ENCODE measurements around the gene KLK1. TPM values are rescaled to one million over a fixed set of nuclear protein-coding genes. Genes with fewer than 3 reads are reported as not detected.

Gene KLK1
- total RNA-seq (2022; extraction: Qiagen RNA extraction; ENCODE audit: low read depth) = 0.16 to 0.46 TPM (median 0.17 TPM) in 3 of 5 replicates, not detected in the others

GRCh38 chr19:50823389-50824042 is at the start of gene KLK1:
KLK1 (minus strand) TSS chr19:50823787; CDS start chr19:50823748, 39 bp downstream.

GRCh38 chr19:50873056-50873455 is 49.5 kb upstream of the KLK1 start, which contains the start of gene KLK2:
KLK2 (plus strand) TSS chr19:50873439; CDS start chr19:50873474, 35 bp downstream.

GRCh38 chr19:50854636-50855410 is 31.2 kb upstream of the KLK1 start, which contains the start of gene KLK3:
KLK3 (plus strand) TSS chr19:50854915; CDS start chr19:50854956, 41 bp downstream.

GRCh38 chr19:50833117-50833801 is 9.7 kb upstream of the KLK1 start, which contains the start of gene KLK15:
KLK15 (minus strand) TSS chr19:50833574; CDS start chr19:50831492, 2,082 bp downstream.

GRCh38 chr19:50790396-50790795 is 33.2 kb downstream of the KLK1 start, which contains the start of gene ACP4:
ACP4 (plus strand) TSS chr19:50790415; CDS start chr19:50790415, 0 bp downstream.

GRCh38 chr19:50770164-50770563 is 53.4 kb downstream of the KLK1 start, which contains the start of gene GPR32:
GPR32 (plus strand) TSS chr19:50770464; CDS start chr19:50770601, 137 bp downstream.

Other genes starting within 250 kb of the KLK1 start
- 0.29 to 0.74 TPM (median 0.53 TPM) in 5 replicates for gene SYT3, start 183.9 kb downstream of the KLK1 start, total RNA-seq (2022; extraction: Qiagen RNA extraction; ENCODE audit: low read depth)
- 4.3 to 11.4 TPM (median 10.5 TPM) in 5 replicates for gene C19orf81, start 174.3 kb downstream of the KLK1 start, total RNA-seq (2022; extraction: Qiagen RNA extraction; ENCODE audit: low read depth)
- gene SHANK1, start 104.0 kb downstream of the KLK1 start, total RNA-seq (2022; extraction: Qiagen RNA extraction; ENCODE audit: low read depth) = 0.16 to 0.46 TPM (median 0.33 TPM) in 4 of 5 replicates, not detected in the other
- gene CLEC11A, start 100.4 kb downstream of the KLK1 start, total RNA-seq (2022; extraction: Qiagen RNA extraction; ENCODE audit: low read depth) = 6.0 to 10.5 TPM (median 9.2 TPM) in 5 replicates
- gene GPR32, start 53.3 kb downstream of the KLK1 start, total RNA-seq (2022; extraction: Qiagen RNA extraction; ENCODE audit: low read depth) = not detected in 5 replicates
- not detected in 5 replicates for gene ACP4, start 33.4 kb downstream of the KLK1 start, total RNA-seq (2022; extraction: Qiagen RNA extraction; ENCODE audit: low read depth)
- gene KLK15, start 9.8 kb upstream of the KLK1 start, total RNA-seq (2022; extraction: Qiagen RNA extraction; ENCODE audit: low read depth) = not detected in 5 replicates
- 0.17 TPM in 1 of 5 replicates, not detected in the others for gene KLK3, start 31.1 kb upstream of the KLK1 start, total RNA-seq (2022; extraction: Qiagen RNA extraction; ENCODE audit: low read depth)
- gene KLK2, start 49.7 kb upstream of the KLK1 start, total RNA-seq (2022; extraction: Qiagen RNA extraction; ENCODE audit: low read depth) = 0.14 to 0.17 TPM in 2 of 5 replicates, not detected in the others
- 0.19 to 0.61 TPM (median 0.43 TPM) in 3 of 5 replicates, not detected in the others for gene KLK4, start 87.6 kb upstream of the KLK1 start, total RNA-seq (2022; extraction: Qiagen RNA extraction; ENCODE audit: low read depth)
- gene KLK5, start 129.3 kb upstream of the KLK1 start, total RNA-seq (2022; extraction: Qiagen RNA extraction; ENCODE audit: low read depth) = 0.09 TPM in 1 of 5 replicates, not detected in the others
- gene KLK6, start 145.8 kb upstream of the KLK1 start, total RNA-seq (2022; extraction: Qiagen RNA extraction; ENCODE audit: low read depth) = 0.15 to 1.5 TPM (median 0.28 TPM) in 5 replicates
- not detected in 5 replicates for gene KLK7, start 160.1 kb upstream of the KLK1 start, total RNA-seq (2022; extraction: Qiagen RNA extraction; ENCODE audit: low read depth)
- not detected in 5 replicates for gene KLK8, start 177.8 kb upstream of the KLK1 start, total RNA-seq (2022; extraction: Qiagen RNA extraction; ENCODE audit: low read depth)
- gene KLK10, start 195.9 kb upstream of the KLK1 start, total RNA-seq (2022; extraction: Qiagen RNA extraction; ENCODE audit: low read depth) = 0.32 to 0.98 TPM (median 0.45 TPM) in 5 replicates
- gene KLK11, start 202.8 kb upstream of the KLK1 start, total RNA-seq (2022; extraction: Qiagen RNA extraction; ENCODE audit: low read depth) = 0.63 TPM in 1 of 5 replicates, not detected in the others
- gene KLK12, start 211.2 kb upstream of the KLK1 start, total RNA-seq (2022; extraction: Qiagen RNA extraction; ENCODE audit: low read depth) = not detected in 5 replicates
- 0.18 TPM in 1 of 5 replicates, not detected in the others for gene KLK13, start 241.3 kb upstream of the KLK1 start, total RNA-seq (2022; extraction: Qiagen RNA extraction; ENCODE audit: low read depth)

Measured in A549 treated with GW870086 at 1 μM for 4 hours (cell line).